ENCODE results near the gene TBPL1. TPM values are rescaled to one million over a fixed set of nuclear protein-coding genes. Genes with fewer than 3 reads are reported as not detected.
"Not testable (repeated sequence)": the region's sequence is repeated elsewhere in the genome, so short reads cannot be mapped to it uniquely, and the experiment has no call there.

TBPL1 gene
- 47.4 and 63.3 TPM in 2 replicates for total RNA-seq (2014; rRNA removed; shearing (Covaris generic))
- 54.9 and 62.5 TPM in 2 replicates for polyA plus RNA-seq (2015; cell fraction: cytosol; rRNA removed)
- 28.9 and 41.4 TPM in 2 replicates for polyA plus RNA-seq (2015; cell fraction: nucleus; rRNA removed)

DNA sequence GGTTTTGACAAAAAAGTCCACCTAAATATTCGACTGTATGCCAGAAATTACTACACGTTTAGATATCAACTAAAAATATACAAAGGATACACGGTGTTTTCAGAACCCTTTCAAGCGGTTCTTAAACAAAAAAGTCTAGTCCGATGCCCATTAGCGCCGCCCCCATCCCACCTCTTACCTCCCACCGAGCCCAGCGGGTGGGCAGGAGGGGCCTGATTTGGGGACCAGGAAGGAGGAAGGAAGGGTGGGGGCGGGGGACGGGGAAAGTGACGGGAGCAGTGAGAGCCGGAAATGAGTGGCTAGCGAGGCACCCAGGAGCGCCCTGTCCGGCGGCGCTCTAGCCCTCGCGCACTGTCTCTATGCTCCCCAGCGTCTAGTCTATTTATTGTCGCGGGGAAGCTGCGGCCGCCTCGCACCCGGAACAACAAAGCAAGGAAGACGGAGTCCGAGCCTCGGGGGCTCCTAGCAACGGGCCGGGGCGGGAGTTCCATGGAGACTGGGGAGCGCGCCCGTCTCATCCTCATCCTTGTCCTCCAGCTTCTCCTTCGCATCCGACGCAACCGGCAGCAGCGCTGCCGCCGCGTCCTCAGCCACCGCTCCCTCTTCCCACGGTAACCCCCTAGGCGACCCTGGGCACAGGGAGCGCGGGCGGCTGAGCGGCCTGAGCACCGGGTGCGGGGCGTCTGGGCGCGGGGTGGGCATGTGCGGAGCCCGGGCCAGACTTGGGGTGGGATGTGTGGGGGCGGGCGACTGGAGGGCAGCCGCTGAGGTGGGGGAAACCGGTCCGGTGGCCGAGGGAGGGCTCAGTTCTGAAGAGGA lies at the start of gene TBPL1:
Gene TBPL1, plus strand, starts transcription at position 410 of the 819 bp plus-strand sequence. CDS start 26,902 bp downstream, outside the sequence.
- DNase-seq (ENCODE audit: low read depth), result peak; percentile 96

DNA sequence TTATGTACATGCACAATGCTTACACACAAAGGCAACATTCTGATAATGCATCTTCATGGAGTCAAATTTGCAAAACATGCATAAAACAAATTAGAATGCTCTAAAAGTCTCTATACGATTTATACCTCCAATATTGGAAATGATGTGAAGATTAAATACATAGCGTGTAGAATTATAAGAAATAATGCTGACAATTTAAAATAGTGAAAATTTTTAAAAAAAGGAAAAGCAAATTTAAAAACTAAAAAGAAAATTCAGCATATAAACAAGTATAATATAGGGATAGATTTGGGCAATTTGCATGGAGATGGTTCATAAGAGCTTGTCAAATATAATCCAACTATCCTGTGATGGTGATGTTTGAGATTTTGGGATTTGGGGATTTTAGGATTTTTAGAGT lies 49.2 kb upstream of the TBPL1 start:
- no peak for DNase-seq (ENCODE audit: low read depth)

DNA sequence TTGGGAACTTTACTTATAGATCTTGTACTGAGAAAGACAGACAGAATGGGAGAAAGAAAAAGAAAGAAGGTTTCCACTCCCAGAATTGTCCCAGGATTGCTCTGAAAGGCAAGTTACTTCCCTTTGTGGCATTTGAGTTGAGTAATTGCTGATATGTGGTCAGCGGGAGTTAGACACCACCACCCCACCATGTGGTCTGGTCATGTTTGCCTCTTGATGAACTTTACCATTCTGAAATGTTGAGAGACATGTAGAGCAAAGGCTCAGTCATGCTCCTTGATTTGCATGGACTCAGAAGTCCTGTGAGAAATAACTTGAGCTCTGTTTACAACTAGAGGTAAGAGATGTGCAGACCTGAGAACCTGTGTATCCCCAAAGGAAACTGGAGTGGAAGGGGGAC lies 47.0 kb upstream of the TBPL1 start:
- peak; percentile 64 for DNase-seq (ENCODE audit: low read depth)

DNA sequence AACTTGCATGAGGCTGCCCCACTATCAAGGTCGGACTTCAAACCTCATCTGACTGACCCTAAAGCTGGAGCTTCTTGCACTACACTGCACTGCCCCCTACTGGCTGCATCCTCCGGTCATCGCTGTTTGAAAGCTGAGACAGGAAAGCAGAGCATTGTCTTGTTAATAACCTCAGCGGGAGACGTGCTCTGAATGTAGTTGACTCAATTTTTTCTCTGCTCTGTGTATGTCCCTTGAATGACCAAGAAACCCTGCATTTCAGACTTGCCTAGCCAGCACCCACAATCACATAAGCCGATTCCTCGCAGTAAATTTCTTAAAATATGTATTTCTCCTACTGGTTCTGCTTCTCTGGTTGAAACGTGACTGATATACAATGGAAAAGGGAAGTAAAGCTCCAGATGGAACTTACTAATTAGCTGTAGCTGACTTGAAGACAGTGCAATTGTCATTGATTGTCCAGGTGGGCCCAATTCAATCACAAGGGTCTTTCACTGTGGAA lies 36.3 kb upstream of the TBPL1 start:
- peak; percentile 87 for DNase-seq (ENCODE audit: low read depth)

DNA sequence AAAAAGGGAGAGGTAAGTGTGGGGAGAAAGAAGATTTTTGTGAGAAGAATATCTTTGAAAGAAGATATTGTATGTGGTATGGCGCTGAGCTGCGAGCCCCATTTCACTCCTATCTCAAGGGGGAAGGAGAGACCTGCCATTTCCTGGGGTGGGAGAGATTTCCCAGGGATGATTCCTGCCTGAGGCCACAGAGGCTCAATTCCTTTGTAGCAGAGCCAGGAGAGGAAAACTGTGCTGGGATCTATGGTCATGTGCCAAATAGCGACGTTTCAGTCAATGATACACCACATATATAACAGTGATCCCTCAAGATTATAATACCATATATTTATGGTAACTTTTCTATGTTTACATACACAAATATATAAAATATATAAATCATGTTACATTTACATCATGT lies 35.2 kb upstream of the TBPL1 start:
- DNase-seq (ENCODE audit: low read depth), result no peak

DNA sequence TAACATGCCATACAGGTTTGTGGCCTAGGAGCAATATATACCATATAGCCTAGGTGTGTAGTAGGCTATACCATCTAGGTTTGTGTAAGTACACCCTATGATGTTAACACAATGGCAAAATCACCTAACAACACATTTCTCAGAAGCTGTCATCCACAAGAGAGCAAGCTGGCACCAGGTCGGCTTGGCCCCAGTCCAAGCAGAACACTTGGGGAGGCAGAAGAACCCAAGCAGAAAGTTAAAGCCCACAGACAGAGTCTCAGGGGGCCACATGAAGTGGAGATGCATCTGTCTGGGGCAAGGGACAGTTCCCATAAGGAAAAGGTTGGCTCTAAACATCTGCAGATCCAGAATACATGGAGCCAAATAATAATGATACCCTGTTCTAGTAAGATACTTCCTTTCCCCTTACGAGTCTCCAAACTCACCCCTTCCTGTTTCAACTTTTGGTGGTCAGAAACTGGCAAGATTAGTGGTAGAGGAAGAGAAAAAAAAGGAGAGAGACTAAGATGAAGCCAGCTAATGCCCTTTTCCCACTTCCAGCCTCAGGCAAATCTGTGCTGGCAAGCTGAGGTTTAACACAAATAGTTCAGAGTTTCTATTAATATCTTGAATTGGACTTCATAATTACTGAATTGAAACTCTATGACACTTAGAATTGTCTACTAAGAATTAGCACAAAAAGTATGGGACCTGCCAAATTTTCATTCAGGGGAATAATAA lies 34.7 kb upstream of the TBPL1 start:
- DNase-seq (ENCODE audit: low read depth), result peak; percentile 20

DNA sequence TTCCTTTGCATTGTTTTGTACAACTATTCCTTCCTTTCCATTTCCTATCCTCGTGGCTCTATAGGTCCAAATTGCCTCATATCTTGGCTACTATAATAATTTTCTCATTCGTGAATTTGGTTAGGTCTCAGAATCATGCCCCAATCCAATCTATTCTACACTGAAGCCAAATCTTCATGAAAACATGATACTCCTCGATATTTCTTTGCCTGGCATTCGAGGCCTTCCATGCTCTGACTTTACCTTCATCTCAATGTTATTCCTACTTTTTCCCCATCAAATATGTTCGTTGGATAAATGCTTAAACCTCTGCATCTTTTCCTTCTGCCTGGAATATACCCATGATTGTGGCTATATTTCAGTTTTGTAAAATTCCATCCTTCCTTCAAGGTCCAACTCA lies 33.7 kb upstream of the TBPL1 start:
- no peak for DNase-seq (ENCODE audit: low read depth)

DNA sequence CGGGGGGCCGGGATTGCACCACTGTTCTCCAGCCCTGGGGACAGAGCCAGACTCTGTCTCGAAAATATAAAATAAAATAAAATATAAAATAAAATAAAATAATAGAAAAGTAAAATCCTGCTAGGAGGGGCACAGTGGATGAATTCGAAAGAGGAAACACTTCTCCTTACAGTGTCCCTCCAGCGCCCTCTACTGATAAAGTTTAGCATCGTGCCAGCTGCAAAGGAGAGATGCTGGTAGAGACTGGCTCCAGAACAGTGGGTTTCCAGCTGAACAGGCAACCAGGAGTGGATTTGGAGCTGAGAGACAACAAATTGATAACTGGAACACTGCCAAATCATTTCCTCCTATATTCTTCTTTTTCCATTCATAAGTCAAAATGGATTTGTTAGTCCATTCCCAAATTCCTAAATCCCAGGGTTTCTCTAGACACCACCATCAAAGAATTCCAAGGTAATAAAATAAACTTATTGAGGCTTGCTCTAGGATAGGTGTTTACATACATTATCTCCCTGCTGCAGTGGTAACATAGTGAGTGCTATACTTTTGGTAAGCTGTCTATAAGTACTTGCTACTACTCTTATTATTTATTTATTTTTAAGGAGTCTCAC lies 31.7 kb upstream of the TBPL1 start:
- DNase-seq (ENCODE audit: low read depth), result peak; percentile 70

DNA sequence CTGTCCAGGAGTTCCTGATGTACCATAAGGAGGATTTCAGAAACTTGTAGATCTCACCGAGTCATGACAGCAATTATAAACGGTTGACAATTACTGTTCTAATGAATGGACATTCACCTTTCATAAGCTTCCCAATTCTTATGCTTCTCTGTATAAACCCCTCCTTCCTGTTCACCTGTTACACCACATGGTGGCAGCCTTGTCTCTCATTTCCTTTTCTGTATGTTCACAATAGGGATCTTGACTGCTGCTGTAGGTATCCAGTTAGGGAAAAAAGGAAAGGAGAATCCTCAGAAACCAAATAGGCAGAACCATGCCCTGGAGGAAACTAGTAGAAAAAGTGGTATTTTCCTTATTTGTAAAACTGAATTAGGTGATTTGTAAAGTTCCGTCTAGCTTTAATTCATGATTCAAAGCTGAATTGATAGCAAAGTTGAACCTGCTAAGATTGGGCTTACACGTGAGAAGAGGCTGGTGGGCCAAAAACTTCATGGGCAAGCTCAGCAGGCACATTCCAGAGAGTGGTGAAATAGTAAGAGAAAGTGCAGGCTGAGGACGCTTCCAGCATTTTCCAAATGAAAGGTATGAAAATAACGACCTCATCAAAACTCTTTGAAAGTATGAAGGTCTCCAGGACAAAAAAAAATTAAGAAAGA lies 29.0 kb upstream of the TBPL1 start:
- peak; percentile 79 for DNase-seq (ENCODE audit: low read depth)

DNA sequence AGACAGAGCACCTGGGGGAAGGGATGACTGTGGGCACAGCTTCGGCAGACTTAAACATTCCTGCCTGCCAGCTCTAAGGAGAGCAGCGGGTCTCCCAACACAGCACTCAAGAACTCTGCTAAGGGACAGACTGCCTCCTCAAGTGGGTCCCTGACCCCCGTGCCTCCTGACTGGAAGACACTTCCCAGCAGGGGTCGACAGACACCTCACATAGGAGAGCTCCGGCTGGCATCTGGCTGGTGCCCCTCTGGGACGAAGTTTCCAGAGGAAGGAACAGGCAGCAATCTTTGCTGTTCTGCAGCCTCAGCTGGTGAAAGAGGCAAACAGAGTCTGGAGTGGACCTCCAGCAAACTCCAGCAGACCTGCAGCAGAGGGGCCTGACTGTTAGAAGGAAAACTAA lies 21.8 kb upstream of the TBPL1 start:
- DNase-seq (ENCODE audit: low read depth), result not testable (repeated sequence)

DNA sequence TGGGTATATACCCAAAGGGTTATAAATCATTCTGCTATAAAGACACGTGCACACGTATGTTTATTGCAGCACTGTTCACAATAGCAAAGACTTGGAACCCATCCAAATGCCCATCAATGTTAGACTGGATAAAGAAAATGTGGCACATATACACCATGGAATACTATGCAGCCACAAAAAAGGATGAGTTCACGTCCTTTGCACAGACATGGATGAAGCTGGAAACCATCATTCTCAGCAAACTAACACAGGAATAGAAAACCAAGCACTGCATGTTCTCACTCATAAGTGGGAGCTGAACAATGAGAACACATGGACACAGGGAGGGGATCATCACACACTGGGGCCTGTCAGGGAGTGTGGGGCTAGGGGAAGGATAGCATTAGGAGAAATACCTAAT lies 16.7 kb upstream of the TBPL1 start:
- DNase-seq (ENCODE audit: low read depth), result not testable (repeated sequence)

DNA sequence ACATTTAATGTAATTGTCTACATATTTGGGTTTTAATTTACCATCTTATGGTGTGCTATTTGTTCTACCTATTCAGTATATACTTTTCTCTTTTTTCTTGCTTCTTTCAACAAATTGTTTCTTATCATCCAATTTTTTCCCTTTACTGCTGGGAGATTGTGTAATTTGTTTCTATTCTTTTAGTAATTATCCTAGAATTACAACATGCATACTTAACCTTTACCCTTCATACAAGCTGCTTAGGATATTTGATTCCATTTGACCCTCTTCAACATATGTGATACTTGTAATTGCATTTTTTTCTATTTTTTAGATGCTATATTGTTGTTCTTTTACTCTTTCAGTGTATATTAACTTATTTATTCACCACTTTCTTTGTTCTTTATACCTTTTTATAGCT lies 15.1 kb upstream of the TBPL1 start:
- no peak for DNase-seq (ENCODE audit: low read depth)

DNA sequence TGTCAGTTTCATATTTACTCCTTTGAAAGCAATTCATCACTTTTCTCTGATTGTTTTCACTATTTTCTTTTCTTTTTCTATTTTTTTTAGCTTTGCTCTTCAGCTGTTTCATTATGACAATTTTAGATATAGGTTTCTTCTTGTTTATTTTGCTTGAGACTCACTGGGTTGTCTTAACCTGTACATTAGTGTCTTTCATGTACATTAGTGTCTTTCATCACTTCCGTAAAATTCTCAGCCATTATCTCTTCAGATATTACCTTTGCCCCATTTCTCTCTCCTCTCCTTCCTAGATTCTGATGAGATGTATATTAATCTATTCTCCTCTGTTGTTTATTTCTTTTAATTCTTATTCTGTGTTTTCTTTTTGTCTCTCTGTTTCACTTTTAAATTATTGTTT lies 14.5 kb upstream of the TBPL1 start:
- no peak for DNase-seq (ENCODE audit: low read depth)

DNA sequence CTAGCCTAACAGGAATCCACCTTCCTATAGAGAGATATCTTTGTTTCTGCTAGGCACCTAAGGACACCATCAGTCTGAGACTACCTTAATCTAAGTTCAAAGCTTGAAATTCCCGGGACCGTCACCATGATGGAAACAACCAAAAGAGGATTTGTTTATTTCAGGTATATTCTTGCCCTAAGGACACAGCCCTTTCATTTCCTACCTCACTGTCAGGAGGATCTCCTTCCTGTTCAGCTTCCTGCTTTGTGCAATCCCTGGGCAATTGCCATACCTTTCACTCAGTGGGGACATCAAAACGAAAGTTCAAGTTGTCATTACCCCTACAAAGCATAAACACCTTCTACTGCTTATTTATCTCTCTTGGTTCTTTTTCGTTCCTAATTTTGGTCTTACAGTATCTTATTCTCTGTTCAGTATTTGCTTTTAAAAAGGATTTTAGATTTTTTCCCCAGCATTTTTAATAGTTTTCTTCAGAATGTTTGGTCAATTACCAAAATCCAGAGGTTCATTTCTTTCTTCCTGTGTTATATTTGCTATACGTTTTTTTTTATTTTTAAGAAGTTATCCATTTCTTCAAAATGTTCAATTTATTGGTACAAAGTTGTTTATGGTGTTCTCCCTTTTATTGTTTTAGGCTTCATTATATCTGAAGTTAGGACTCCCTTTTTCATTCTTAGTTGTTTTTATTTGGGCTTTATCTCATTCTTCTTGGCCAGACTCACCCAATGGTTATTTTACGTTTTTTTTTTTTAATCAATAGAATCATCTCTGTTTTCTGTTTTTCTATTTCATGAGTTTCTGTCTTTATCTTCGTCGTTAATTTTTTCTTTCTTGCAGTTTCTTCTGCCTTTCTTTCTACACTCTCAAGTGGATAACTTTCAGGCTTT lies 13.0 kb upstream of the TBPL1 start:
- DNase-seq (ENCODE audit: low read depth), result no peak

DNA sequence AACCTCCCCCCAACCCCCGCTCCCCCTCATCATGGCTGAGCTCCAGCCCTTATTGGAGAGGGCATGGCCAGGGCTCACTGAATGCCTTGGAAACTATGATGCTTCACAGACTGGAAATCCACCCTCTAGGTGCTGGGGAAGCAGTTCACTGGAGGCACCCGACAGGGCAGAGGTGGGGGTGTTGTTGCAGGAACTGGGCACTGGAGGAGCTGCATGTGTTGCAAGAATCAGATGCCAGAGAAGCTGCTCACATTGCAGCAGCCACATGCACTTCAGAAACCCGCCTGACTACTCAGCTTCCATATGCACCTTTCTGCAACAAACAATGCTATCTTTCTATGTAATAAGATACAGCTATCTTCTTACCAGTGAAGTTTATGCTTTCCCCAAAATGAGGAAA lies 7.9 kb upstream of the TBPL1 start:
- peak; percentile 36 for DNase-seq (ENCODE audit: low read depth)

DNA sequence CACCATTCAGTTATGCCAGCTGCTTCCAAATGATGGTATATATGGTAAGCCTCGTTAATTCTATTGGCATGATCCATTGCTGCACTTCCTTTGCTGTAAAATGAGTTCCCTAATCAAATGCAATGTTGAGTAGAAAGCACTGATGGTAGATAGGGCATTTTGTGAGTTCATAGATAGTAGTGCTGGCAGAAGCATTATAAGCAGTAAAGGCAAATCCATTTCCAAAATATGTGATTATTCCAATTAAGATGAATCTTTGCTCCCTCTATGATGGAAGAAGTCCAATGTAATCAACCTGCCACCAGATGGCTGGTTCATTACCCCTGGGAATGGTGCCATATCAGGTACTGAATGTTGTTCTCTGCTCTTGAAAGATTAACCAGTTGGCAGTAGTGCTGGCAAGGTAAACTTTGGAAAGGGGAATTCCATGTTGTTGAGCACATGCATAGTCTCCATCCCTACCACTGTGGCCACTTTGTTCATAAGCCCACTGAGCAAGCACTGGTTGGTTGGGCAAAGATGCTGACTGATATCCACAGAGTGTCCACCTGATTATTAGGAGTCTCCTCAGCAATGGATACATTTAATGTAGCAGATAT lies 5.6 kb upstream of the TBPL1 start:
- no peak for DNase-seq (ENCODE audit: low read depth)

DNA sequence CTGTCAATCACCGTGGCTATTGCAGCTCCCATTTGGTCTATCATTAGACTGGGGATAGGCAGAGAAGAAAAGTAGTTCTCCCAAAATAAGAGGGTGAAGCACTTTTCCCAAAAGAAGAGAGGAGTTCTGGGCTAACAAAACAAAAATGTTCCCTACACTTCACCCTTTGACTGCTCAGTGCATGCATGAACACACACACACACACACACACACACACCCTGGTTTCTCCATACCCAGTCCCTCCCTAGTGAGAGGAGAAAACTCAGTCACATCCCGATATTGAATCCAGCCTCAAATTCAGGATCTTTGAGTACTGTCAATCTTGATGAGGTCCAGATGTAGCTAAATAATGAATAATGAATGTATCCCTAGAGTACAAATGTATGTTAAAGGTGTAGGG lies 4.6 kb upstream of the TBPL1 start:
- DNase-seq (ENCODE audit: low read depth), result no peak

DNA sequence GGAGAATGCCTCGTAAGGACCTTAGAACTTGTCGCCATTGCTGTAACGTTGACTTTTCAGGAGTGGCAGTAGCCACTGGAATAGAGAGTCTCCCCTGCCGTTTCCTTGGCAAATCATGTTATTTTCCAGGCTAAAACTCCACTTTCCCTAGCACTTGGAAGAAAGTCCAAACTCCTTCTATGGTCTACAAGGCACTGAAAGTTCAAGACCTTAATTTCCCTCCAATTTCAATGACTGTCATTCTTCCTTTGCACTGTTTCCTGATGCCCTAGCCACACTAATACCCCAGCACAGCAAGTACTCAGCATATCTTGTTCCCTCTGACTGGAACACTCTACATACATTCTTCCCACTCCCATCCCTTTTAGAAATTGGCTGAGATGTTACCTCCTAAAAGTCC lies 1.8 kb upstream of the TBPL1 start:
- DNase-seq (ENCODE audit: low read depth), result no peak

DNA sequence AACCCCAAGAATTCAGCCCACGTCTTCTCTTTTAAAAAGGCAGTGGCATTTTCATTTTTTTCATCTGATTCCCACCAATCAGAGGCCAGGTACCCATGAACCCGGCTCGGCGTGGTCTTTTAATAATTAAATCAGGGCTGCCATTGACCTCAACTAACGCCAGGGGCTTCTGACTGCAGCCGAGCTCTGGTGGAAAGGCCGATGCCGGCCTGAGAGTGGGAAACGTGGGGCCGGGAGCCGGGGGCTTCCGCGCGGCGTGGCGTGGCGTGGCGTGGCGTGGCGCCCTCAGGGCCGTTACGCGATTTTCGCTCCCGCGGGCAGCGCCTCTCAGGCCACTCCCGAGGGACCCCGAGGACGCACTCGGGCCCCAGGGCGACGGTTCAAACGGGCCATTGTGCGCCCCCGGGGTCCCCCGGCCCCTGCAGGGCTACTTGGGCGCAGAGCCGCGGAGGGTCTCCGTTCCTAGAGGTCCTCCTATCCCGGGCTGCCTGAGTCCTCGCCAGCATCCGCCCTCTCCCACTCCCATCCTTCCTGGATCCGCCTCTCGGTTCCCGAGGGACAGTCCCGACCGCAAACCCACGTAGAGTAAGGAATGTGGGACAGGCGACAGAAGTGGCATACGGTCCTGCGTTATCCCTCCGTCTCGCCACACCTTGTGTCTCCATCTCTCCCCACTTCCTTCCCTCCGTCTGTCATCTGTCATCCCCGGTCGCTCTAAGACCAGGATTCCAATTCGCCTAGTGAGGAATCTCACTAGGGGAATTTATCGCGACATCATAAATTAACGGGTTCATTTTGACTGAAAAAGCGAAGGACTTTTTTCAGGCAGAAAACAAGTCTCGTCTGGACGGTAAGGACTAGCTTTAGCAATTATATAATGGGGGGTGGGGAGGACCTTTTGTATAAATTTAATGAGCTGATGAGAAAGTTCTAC lies 876 bp upstream of the TBPL1 start:
- peak; percentile 75 for DNase-seq (ENCODE audit: low read depth)

Data from HT1080 (cell line).